ENCODE results near the gene GPR142. TPM values are rescaled to one million over a fixed set of nuclear protein-coding genes. Genes with fewer than 3 reads are reported as not detected.

Gene GPR142
- polyA plus RNA-seq, 1 of the 3 experiments (the other 2 are of a cell fraction): not detected

DNA sequence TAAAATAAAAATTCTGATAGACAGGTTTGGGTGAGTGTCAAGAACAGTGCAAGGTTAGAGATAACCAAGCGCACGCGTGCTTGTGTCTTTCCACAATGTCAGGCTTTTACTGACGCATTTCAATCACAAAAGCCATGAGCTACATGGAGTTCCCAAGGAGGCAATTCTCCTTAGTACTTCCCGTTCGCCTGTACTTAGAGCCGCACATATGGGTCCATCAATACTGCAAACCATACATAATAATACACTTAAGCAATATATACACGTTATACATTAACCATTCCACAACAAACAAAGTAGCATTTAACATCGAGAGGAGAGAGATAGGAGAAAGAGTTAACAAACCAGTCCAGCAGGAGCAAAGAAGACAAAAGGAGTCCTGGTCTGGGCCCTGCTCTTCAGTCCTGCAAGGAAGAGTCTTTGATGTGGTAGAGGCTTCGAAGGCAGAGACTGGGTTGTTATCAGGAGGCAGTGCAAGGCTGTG lies 52.7 kb downstream of the GPR142 start:
- Histone ChIP-seq H3K79me2 (ENCODE audit: insufficient read depth) (no peaks in the 10 kb centered on the region), H3K9me3 (0 out of 2 replicates have a peak, but pooled peaks cover 3% of the 10 kb centered on the region), H4K20me1 (ENCODE audit: insufficient read depth) (no peaks in the 10 kb centered on the region), H2AFZ (ENCODE audit: low read depth) (no peak overlapping the region), H3K9me2 (no peaks in the 10 kb centered on the region), H3K4me1 (ENCODE audit: control insufficient read depth in 1 of 2, insufficient read depth in 2 of 2, low read depth in 1 of 2, low read length in 1 of 2) (no peaks in the 10 kb centered on the region), H3K4me2 (no peak overlapping the region), H3K27ac (ENCODE audit: low read depth in 2 of 2, low read length in 1 of 2) (no peak overlapping the region), H3K36me3 (replicated peaks in 1 of 2; ENCODE audit: control insufficient read depth in 1 of 2, insufficient read depth in 2 of 2, low read length in 1 of 2) (no peaks in the 10 kb centered on the region), H3F3A (replicated peaks; ENCODE audit: insufficient read depth) (no peaks in the 10 kb centered on the region), H3K9ac (no peak overlapping the region), H3K4me3 (ENCODE audit: low read depth in 2 of 2, low read length in 1 of 2) (no peak overlapping the region), H3K27me3 (ENCODE audit: insufficient read depth) (no peaks in the 10 kb centered on the region)
- ChIA-PET POLR2A (no interaction called here), CTCF (interaction anchor here (1.6 to 2.1 kb wide), 3 partner anchors 18 to 52 kb away, joined by 4 to 6 read pairs (median 6); no protein-coding TSS in a partner anchor)
- no peak for TF ChIP-seq NRF1 (IDR thresholded peaks at IDR 0.05; ENCODE audit: low read depth, low read length)
- 71% methylated on average over 10 of the region's 10 CpGs for WGBS (ENCODE audit: low lambda C conversion rate)
- peak; percentile 5 for DNase-seq

Small RNAs within 50 kb of the gene (small RNA-seq; reads per million reads assigned to genes)
- gene RNA5SP448: 0 reads per million in 7 experiments

Other genes starting within 250 kb of the GPR142 start
- 816 and 4,154 TPM in 2 replicates for gene RPL38, start 163.8 kb upstream of the GPR142 start, polyA plus RNA-seq (2012; rRNA removed)
- 16.1 and 17.0 TPM in 2 replicates for gene TTYH2, start 153.9 kb upstream of the GPR142 start, polyA plus RNA-seq (2012; rRNA removed)
- not detected in 2 replicates for gene DNAI2, start 93.3 kb upstream of the GPR142 start, polyA plus RNA-seq (2012; rRNA removed)
- not detected in 2 replicates for gene KIF19, start 41.3 kb upstream of the GPR142 start, polyA plus RNA-seq (2012; rRNA removed)
- gene BTBD17, start 5.6 kb upstream of the GPR142 start, polyA plus RNA-seq (2012; rRNA removed): not detected in 2 replicates
- not detected in 2 replicates for gene GPRC5C, start 64.6 kb downstream of the GPR142 start, polyA plus RNA-seq (2012; rRNA removed)
- not detected in 2 replicates for gene CD300A, start 99.1 kb downstream of the GPR142 start, polyA plus RNA-seq (2012; rRNA removed)
- gene CD300LB, start 164.0 kb downstream of the GPR142 start, polyA plus RNA-seq (2012; rRNA removed): not detected in 2 replicates
- gene CD300C, start 178.6 kb downstream of the GPR142 start, polyA plus RNA-seq (2012; rRNA removed): not detected in 2 replicates
- not detected in 2 replicates for gene CD300H, start 200.0 kb downstream of the GPR142 start, polyA plus RNA-seq (2012; rRNA removed)
- gene CD300LD, start 224.8 kb downstream of the GPR142 start, polyA plus RNA-seq (2012; rRNA removed): not detected in 2 replicates

Measured in SK-N-SH (cell line).